Measurements from ENCODE around the gene PIP5K1C. TPM values are rescaled to one million over a fixed set of nuclear protein-coding genes. Genes with fewer than 3 reads are reported as not detected.
A peak's percentile ranks its signal among the peaks of the same experiment; 100 is the strongest.
"Not testable (repeated sequence)": the region's sequence is repeated elsewhere in the genome, so short reads cannot be mapped to it uniquely, and the experiment has no call there.

Gene PIP5K1C
- total RNA-seq, 2 donors from 2014 or later = 21.7 to 23.7 TPM

- no peaks in the 10 kb centered on the region for H3K9me3 ChIP-seq (ENCODE audit: control insufficient read depth, low read length, poor library complexity, severe bottlenecking)
- peak; percentile 29 for ATAC-seq
- peaks cover 20% of the 10 kb centered on the region for H3K4me1 Mint-ChIP-seq
- H3K27ac Mint-ChIP-seq = no peak overlapping the region
- no peak for DNase-seq
- peak overlapping the region; percentile 75 for H3K4me3 Mint-ChIP-seq
- H3K27me3 Mint-ChIP-seq = no peaks in the 10 kb centered on the region
- no peaks in the 10 kb centered on the region for H3K36me3 Mint-ChIP-seq (ENCODE audit: low read depth)
Observed at GRCh38 chr19:3671680-3672574, 28.3 kb downstream of the PIP5K1C start.

- ATAC-seq = peak; percentile 26
- peaks cover 22% of the 10 kb centered on the region for H3K4me1 Mint-ChIP-seq
- no peak for DNase-seq
- H3K36me3 Mint-ChIP-seq (ENCODE audit: low read depth) = no peaks in the 10 kb centered on the region
- H3K27me3 Mint-ChIP-seq = no peaks in the 10 kb centered on the region
- no peaks in the 10 kb centered on the region for H3K9me3 ChIP-seq (ENCODE audit: control insufficient read depth, low read length, poor library complexity, severe bottlenecking)
- H3K4me3 Mint-ChIP-seq = peak overlapping the region; percentile 75
- no peak overlapping the region for H3K27ac Mint-ChIP-seq
Observed at GRCh38 chr19:3670796-3671679, 29.2 kb downstream of the PIP5K1C start.

DNA sequence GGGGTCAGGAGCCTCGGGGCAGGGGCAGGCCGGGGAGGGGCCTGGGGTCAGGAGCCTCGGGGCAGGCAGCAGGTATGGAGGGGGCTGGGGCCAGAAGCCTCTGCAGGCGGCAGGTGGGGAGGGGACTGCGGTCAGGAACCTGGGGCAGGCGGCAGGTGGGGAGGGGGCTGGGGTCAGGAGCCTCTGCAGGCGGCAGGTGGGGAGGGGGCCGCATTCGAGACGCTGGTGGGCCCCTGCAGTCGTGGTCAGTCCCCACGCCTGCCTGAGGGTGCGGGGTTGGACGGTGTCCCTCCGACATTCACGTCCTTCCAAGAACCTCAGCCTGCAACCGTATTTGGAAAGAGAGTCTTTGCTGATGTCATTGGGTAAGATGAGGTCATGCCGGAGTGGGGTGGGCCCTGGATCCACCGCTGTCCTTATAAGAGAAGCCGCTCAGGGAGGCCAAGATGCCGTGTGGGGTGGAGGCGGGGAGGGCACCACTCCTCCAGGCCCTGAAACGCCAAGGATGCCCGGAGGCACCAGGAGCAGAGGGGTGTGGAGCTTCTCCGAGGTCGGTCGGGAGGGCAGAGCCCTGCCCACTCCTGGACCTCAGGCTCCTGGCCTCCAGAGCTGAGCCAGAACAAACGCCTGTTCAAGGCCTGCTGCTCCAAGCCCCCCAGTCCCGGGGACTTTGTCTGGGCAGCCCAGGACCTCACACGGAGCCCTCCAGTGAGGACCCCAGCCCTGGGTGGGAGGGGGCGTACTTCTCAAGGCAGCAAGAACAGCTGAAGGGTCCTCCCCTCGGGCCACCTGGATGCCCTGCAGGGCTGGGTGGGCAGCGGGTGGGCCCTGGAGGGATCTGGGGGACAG, 30.1 kb downstream of the PIP5K1C start:
- H3K9me3 ChIP-seq (ENCODE audit: control insufficient read depth, low read length, poor library complexity, severe bottlenecking) = no peaks in the 10 kb centered on the region
- no peaks in the 10 kb centered on the region for H3K27me3 Mint-ChIP-seq
- no peaks in the 10 kb centered on the region for H3K36me3 Mint-ChIP-seq (ENCODE audit: low read depth)
- H3K27ac Mint-ChIP-seq = no peak overlapping the region
- no peak for ATAC-seq
- DNase-seq = no peak
- no peak overlapping the region for H3K4me3 Mint-ChIP-seq
- H3K4me1 Mint-ChIP-seq = peaks cover 22% of the 10 kb centered on the region

- DNase-seq (no peak), ATAC-seq (no peak)
- H3K4me3 Mint-ChIP-seq = no peak overlapping the region
- no peaks in the 10 kb centered on the region for H3K36me3 Mint-ChIP-seq (ENCODE audit: low read depth)
- H3K4me1 Mint-ChIP-seq = peaks cover 22% of the 10 kb centered on the region
- H3K27ac Mint-ChIP-seq = no peak overlapping the region
- no peaks in the 10 kb centered on the region for H3K9me3 ChIP-seq (ENCODE audit: control insufficient read depth, low read length, poor library complexity, severe bottlenecking)
- no peaks in the 10 kb centered on the region for H3K27me3 Mint-ChIP-seq
Observed at GRCh38 chr19:3669082-3669946, 31.0 kb downstream of the PIP5K1C start.

DNA sequence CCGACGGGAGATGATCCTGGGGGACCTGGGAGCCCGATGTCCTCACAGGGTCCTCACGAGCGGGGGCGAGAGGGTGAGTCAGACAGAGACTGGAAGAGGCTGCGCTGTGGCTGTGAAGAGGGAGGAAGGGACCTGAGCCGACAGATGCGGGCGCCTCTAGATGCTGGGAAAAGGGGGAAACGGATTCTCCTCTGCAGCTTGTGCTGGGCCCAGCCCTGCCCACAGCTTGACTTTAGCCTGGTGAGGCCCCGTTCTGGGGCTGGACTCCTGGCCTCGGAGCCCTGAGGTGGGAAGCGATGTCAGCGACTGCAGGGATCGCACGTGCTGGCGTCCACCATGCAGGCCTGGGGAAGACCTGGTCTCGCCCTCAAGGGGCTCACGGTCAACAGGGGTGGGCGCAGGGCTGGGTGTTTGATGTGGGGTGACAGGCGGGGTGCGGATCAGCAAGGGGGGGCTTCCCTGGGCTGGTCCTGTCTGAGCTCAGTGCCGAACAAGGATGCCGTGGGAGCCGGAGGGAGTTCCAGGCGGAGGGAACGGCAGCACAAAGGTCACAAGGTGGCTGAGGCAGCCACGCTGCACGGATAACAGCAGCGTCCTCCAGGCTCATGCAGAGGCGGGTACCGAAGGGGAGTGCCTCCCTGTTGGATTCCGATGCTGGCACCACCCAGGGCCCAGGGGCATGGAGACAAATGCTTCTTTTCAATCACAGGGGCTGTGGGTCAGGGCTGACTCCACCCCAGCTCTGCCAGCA, 31.8 kb downstream of the PIP5K1C start:
- no peaks in the 10 kb centered on the region for H3K27me3 Mint-ChIP-seq
- no peaks in the 10 kb centered on the region for H3K9me3 ChIP-seq (ENCODE audit: control insufficient read depth, low read length, poor library complexity, severe bottlenecking)
- no peaks in the 10 kb centered on the region for H3K36me3 Mint-ChIP-seq (ENCODE audit: low read depth)
- ATAC-seq (no peak), DNase-seq (no peak)
- peaks cover 22% of the 10 kb centered on the region for H3K4me1 Mint-ChIP-seq
- no peak overlapping the region for H3K27ac Mint-ChIP-seq
- no peak overlapping the region for H3K4me3 Mint-ChIP-seq

- H3K4me1 Mint-ChIP-seq = peaks cover 19% of the 10 kb centered on the region
- no peak for DNase-seq
- H3K9me3 ChIP-seq (ENCODE audit: control insufficient read depth, low read length, poor library complexity, severe bottlenecking) = no peaks in the 10 kb centered on the region
- no peak overlapping the region for H3K4me3 Mint-ChIP-seq
- no peak overlapping the region for H3K27ac Mint-ChIP-seq
- ATAC-seq = no peak
- H3K27me3 Mint-ChIP-seq = no peaks in the 10 kb centered on the region
- no peaks in the 10 kb centered on the region for H3K36me3 Mint-ChIP-seq (ENCODE audit: low read depth)
Observed at GRCh38 chr19:3667766-3668165, 32.5 kb downstream of the PIP5K1C start.

DNA sequence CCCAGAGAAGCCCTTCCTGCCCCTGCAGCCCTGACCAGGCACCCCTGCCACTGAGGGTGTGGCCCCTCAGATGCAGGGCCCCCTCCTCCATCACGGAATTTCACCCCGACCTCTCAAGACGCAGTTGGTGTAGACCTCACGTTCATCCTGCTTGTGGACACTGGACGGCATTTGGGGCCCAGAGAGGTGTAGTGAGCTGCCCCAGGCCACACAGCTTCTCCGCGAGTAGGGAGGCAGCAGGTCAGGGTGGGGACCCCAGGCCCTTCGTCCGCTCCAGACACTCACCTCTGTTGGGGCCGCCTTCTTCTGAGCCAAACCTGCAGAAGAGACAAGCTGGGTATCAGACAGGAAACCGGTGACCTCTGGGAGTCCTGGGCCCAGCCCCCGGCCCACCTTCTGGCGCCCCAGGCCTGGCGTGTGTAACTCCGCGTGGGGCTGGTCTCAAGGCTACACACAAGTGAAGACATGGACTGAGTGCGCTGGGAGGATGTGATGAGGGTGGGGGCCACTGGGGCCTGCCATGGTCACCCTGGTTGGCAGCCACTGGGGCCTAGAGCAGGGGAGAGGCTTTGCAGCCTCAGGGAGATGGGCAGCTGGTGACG, 33.1 kb downstream of the PIP5K1C start:
- H3K9me3 ChIP-seq (ENCODE audit: control insufficient read depth, low read length, poor library complexity, severe bottlenecking) = no peaks in the 10 kb centered on the region
- no peaks in the 10 kb centered on the region for H3K36me3 Mint-ChIP-seq (ENCODE audit: low read depth)
- peaks cover 14% of the 10 kb centered on the region for H3K4me1 Mint-ChIP-seq
- no peak for DNase-seq
- H3K27ac Mint-ChIP-seq = no peak overlapping the region
- H3K27me3 Mint-ChIP-seq = no peaks in the 10 kb centered on the region
- no peak for ATAC-seq
- H3K4me3 Mint-ChIP-seq = peak overlapping the region; percentile 36

GRCh38 chr19:3666545-3666856, 33.8 kb downstream of the PIP5K1C start:
- not testable (repeated sequence) for H3K27ac Mint-ChIP-seq; H3K9me3 ChIP-seq (ENCODE audit: control insufficient read depth, low read length, poor library complexity, severe bottlenecking); DNase-seq; H3K36me3 Mint-ChIP-seq (ENCODE audit: low read depth); ATAC-seq; H3K4me3 Mint-ChIP-seq; H3K27me3 Mint-ChIP-seq
- H3K4me1 Mint-ChIP-seq = peaks cover 12% of the 10 kb centered on the region

DNA sequence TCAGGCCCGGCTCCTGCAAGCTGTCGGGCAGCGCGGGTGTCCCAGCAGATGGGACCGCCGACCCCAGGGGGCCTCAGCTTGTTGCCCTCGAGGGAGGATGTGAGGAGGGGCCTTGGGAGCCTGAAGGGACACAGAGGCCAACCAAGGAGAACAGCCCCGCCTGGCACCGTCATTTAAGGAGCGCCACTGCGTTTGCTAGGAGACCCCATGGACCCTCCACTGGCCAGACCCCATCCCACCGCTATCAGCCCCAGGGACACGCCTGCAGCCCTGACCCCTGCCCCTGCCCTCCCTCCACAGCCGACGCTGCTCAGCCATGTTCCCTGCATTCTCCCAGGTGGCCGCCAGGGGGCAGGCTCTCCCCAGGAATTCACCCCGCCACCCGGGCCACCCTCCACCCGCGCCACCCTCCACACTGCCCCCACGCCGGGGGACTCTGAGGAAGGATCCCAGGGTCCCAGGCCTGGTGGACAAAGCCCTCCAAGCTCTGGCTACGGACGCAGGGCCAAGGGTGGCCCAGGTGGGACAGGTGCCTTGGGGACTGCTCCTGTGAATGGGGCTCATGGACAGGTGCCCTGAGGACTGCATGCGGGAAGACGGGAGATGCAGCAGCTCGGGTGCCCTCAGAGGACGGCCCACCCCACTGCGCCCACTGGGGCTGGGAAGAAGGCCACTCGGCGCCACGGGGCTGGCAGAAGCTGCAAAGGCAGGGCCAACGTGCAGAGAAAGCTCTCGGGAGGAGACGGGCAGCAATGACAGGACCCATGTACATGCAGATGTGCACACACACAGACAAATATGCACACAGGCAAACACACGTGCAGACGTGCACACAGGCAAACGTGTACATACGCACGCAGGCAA, 34.4 kb downstream of the PIP5K1C start:
- no peaks in the 10 kb centered on the region for H3K36me3 Mint-ChIP-seq (ENCODE audit: low read depth)
- DNase-seq (peak; percentile 64 to 79 (median 67)), ATAC-seq (peak; percentile 94)
- no peaks in the 10 kb centered on the region for H3K9me3 ChIP-seq (ENCODE audit: control insufficient read depth, low read length, poor library complexity, severe bottlenecking)
- H3K27ac Mint-ChIP-seq = no peak overlapping the region
- H3K4me1 Mint-ChIP-seq = peaks cover 11% of the 10 kb centered on the region
- H3K4me3 Mint-ChIP-seq = no peak overlapping the region
- no peaks in the 10 kb centered on the region for H3K27me3 Mint-ChIP-seq

DNA sequence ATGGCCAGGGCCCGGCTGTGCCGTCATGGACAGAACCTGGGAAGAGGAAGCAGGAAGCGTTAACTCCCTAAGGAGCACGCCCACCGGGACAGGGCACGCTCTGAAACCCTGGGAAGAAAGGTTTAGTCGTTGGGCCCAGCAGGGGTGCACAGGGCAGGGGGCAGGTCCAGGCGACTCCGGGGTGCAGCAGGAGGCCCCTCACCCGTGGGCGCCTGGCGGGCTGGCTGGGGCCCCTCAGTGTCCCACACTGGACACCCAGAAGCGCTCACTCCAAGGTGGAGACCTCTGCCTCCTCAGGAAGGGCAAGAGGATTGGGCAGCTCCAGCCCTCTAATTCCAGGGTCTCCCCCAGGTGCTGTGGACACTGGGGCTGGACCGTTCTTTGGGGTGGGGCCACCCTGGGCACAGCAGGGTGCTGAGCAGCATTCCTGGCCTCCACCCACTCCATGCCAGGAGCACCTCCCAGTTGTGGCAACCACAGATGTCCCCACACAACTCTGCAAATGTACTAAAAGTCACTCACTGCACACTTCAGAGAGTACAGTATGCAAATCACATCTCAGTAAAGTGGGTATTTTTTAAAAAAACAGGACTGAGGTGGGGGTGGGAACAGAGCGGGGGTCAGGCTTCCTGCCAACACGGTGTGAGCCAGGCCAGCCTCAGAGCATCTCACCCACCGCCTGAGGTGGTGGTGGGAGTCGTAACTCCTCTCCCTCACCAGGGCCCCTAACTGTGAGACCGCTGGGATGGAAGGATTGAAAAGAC, 35.2 kb downstream of the PIP5K1C start:
- DNase-seq = no peak
- ATAC-seq = no peak
- peaks cover 9% of the 10 kb centered on the region for H3K4me1 Mint-ChIP-seq
- no peaks in the 10 kb centered on the region for H3K36me3 Mint-ChIP-seq (ENCODE audit: low read depth)
- H3K9me3 ChIP-seq (ENCODE audit: control insufficient read depth, low read length, poor library complexity, severe bottlenecking) = no peaks in the 10 kb centered on the region
- H3K27ac Mint-ChIP-seq = no peak overlapping the region
- H3K4me3 Mint-ChIP-seq = no peak overlapping the region
- no peaks in the 10 kb centered on the region for H3K27me3 Mint-ChIP-seq

All from T-helper 17 cell (primary cell).